ENCODE measurements around the gene PAPSS2.
"Not testable (repeated sequence)": the region's sequence is repeated elsewhere in the genome, so short reads cannot be mapped to it uniquely, and the experiment has no call there.

Gene PAPSS2

DNA sequence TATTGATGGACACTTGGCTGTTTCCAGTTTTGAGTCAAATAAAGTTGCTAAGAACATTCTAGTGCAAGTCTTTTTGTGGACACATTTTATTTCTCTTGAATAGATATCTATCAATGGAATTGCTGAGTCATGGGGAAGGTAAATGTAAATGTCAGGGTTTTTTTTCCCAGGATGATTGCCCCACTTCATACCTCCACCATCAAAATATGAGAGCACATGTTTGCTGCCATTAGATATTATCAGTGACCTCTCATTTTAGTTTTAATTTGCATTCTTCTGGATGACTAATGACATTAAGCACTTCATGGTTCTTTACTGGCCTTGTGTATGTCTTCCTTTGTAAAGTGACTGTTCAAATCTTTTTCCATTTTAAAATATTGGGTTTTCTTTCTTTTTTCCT, 45.7 kb downstream of the PAPSS2 start:
- no peak for DNase-seq (ENCODE audit: low read depth)

- DNase-seq (ENCODE audit: low read depth): no peak
These were observed 47.1 kb downstream of the PAPSS2 start for GRCh38 chr10:87706731-87707130.

DNA sequence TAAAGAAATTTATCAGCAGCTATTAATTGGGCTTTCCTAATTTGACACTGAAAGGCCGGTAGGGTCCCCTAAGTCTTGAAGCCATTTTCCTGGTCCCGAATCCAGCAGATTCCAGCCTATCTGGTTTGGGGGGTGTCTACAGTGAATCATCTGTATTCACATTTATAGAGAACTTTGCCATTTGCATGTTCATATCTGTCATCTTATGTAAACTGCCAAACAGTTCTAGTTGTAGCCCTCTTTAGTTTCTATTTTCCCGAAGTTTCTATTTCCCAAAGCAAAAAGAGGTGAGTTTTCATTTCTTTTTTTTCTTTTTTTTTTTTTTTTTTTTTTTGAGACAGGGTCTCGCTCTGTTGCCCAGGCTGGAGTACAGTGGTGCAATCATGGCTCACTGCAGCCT, 47.6 kb downstream of the PAPSS2 start:
- no peak for DNase-seq (ENCODE audit: low read depth)

DNA sequence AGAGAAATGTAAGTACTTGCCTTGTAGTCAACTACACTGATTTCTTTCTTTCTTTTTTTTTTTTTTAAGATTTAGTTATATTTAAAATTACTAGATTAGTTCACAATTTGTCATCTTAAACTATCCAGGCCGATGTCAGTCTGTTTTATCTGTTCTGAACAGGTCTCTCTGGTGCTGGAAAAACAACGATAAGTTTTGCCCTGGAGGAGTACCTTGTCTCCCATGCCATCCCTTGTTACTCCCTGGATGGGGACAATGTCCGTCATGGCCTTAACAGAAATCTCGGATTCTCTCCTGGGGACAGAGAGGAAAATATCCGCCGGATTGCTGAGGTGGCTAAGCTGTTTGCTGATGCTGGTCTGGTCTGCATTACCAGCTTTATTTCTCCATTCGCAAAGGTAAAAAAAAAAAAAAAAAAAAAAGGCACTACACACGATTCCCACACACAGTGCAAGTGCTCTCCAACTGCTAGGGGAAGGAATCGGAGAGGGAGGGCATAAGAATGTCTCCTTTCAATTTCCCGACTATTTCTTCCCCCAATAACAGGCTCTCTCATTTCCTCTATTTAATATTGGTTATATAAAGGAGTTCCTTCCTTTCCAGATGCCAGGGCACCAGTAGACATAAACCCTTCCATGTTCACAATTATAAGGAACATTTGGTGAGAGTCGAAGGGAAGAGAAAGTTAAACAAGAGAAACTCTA, 53.4 kb downstream of the PAPSS2 start:
- DNase-seq (ENCODE audit: low read depth): no peak

GRCh38 chr10:87713707-87714106, 54.0 kb downstream of the PAPSS2 start:
- no peak for DNase-seq (ENCODE audit: low read depth)

GRCh38 chr10:87715552-87716347, 56.1 kb downstream of the PAPSS2 start:
- DNase-seq (ENCODE audit: low read depth): no peak

DNA sequence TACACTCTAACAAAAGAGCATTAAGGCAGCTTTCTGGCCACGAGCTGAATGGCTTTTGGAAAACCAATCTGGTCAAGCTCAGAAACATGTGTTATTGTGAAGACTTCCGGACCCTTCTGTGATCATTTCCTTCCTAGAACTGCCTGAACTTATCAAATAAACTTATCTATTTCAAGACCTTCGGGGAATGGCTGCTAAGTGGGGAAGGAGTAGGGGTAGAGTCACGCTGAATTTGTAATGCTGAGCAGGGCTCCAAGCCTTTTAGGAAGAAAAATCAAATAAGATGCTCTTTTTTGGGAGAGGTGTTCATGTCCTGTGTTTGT, 56.6 kb downstream of the PAPSS2 start:
- no peak for DNase-seq (ENCODE audit: low read depth)

DNA sequence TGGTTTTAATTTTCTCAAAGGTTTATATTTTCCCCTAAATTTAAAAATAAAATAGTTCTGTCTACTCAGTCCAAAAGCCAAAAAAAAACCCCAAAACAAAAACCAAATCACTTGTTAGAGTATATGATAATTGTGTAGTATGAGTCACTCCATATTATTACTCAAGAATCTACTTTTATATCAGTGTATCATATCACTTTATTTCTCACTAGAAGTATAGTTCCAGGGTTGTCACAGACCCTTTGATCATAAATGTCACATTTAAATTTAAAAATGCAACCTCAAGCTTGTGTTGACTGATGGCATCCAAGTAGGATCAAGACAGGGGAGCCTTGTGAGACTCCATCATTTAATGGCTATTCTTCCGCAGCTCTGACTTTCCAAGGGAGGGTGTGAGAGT, 61.0 kb downstream of the PAPSS2 start:
- no peak for DNase-seq (ENCODE audit: low read depth)

- DNase-seq (ENCODE audit: low read depth): no peak
These were observed 62.1 kb downstream of the PAPSS2 start for GRCh38 chr10:87721781-87722180.

GRCh38 chr10:87722716-87723115, 63.0 kb downstream of the PAPSS2 start:
- DNase-seq (ENCODE audit: low read depth): no peak

- no peak for DNase-seq (ENCODE audit: low read depth)
These were observed 63.8 kb downstream of the PAPSS2 start for GRCh38 chr10:87723500-87723899.

DNA sequence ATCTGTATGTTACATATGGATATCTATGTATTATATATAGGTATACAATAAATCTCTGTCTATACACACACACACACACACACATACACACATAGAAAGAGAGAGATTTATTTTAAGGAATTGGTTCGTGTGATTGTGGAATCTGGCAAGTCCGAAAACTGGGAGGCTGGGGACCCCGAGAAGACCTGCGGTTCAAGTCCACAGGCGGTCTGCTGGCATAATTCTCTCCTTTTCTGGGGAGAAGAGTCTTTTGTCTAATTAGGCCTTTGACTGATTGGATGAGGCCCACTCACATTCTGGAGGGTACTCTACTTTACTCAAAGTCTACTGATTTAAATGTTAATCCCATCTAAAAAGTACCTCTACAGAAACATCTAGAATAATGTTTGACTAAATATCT, 65.1 kb downstream of the PAPSS2 start:
- no peak for DNase-seq (ENCODE audit: low read depth)

GRCh38 chr10:87729940-87730339, 70.3 kb downstream of the PAPSS2 start:
- DNase-seq (ENCODE audit: low read depth): no peak

DNA sequence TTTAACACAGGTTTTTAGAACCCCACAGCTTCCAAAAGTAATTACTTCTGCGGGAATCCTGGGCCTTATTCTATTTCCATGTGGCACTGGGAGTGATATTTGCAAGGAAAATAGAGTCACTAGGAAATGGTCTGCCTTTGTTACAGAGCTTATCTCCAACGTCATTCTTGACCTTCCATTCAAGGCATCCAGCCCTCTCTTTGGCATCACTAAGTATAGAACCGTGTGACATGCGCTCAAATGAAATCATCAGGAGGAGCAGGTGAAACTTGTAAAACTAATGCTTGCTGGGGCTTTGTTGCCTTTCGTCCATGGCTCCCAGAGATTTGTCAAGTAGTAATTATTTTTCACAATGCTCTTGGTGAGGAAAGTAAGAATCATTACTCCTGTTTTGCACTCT, 73.4 kb downstream of the PAPSS2 start:
- no peak for DNase-seq (ENCODE audit: low read depth)

DNA sequence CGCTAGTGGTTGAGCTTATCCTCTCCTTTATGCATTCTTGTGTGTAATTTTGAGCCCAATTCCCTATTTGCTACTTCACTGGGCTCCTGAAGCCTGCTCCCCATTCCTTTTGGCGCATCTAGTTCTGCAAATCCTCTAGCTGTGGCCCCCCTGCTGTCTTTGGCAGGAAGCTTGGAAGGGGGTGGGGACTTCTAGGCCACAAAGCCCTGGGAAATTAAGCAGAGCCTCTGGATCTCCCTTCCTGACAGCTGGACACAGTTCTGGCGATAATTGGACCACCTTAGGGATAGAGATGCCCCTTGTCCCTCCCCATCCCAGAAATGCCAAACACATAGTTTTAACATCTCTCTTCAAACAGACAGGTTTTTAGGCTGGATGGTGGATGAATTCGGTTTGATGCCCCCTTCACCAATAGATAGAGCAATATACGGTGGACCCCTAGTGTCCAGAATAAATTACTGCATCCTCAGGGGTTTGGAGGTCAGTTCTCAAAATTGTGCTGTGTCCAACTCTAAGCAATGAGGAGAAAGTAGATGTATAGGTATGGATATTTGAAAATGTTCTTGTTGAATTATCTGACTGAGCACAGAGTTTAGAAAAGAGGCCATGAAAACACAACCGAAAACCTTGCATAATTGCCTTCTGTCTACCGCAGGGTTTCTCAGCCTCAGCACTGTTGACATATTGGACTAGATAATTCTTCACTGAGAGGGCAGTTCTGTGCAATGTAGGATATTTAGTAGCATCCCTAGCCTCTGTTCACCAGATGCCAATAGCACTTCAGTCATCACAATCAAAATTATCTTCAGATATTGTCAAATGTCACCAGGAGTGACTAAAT, 75.5 kb downstream of the PAPSS2 start:
- no peak for DNase-seq (ENCODE audit: low read depth)

GRCh38 chr10:87738253-87738652, 78.6 kb downstream of the PAPSS2 start:
- DNase-seq (ENCODE audit: low read depth): not testable (repeated sequence)

DNA sequence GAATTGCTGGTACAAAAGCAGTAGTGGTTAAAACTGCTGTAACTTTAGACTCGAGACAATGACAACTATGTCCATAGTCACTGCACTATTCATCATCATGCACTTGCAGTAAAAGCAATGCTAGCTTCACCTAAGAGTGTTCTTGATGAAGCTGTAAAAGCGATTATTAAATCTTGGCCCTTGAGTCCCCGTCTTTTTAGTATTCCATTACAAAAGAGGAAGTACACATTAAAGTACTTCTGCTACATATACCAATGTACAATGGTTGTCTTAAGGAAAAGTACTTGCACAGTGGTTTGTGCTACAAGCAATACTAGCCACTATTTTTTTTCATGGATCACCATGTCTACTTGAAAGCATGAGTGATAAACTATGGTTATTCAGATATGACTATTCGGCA, 80.0 kb downstream of the PAPSS2 start:
- no peak for DNase-seq (ENCODE audit: low read depth)

GRCh38 chr10:87740254-87740655, 80.6 kb downstream of the PAPSS2 start:
- no peak for DNase-seq (ENCODE audit: low read depth)

DNA sequence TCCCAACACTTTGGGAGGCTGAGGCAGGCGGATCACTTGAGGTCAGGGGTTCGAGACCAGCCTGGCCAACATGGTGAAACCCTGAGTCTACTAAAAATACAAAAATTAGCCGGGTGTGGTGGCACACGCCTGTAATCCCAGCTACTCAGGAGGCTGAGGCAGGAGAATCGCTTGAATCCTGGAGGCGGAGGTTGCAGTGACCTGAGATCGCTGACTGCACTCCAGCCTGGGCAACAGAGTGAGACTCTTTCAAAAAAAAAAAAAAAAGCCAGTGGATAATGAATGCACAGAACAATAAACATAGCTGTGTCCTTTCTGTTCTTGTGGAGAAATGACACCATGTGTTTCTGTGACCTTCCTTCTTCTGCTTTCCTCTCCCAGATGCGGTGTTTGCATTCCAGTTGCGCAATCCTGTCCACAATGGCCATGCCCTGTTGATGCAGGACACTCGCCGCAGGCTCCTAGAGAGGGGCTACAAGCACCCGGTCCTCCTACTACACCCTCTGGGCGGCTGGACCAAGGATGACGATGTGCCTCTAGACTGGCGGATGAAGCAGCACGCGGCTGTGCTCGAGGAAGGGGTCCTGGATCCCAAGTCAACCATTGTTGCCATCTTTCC, 83.4 kb downstream of the PAPSS2 start:
- DNase-seq (ENCODE audit: low read depth): not testable (repeated sequence)

DNA sequence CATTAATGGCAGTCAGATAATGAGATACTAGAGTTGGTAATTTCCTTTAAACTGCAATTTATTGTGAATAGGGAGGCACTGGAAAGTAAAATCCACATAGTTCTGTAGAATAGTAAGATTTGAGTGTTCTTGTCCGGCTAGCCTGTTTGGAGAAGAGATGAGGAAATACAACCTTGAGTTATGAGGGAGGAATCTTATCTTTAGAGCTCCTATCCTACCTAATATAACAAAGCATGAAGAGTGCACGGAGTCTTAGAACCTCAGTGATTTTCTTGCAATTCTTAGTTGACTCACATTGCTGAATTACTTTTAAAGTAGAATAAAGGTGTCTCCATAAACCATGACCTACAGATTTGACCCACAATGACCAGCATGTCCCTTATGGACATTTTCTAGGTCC, 84.9 kb downstream of the PAPSS2 start:
- DNase-seq (ENCODE audit: low read depth): no peak

GRCh38 chr10:87746911-87747310, 87.2 kb downstream of the PAPSS2 start:
- no peak for DNase-seq (ENCODE audit: low read depth)

DNA sequence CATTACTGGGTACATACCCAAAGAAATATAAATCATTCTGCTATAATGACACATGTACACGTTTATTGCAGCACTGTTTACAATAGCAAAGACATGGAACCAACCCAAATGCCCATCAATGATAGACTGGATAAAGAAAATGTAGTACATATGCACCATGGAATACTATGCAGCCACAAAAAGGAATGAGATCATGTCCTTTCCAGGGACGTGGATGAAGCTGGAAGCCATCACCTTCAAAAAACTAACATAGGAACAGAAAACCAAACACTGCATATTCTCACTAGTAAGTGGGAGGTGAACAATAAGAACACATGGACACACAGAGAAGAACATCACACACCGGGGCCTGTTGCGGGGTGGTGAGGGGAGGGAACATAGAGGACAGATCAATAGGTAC, 88.6 kb downstream of the PAPSS2 start:
- DNase-seq (ENCODE audit: low read depth): not testable (repeated sequence)
